Spleen (tissue), 7 donors: Measurements from ENCODE around the gene RGS6.

Experiments used
- POLR2A ChIP-seq, 3 donors: fragments of 450-650 bp; IDR thresholded peaks; one replicate each; pipeline ENCODE4 v1.5.1; 2017; ENCODE audit warnings: antibody characterized with exemption in 3 of 3, mild to moderate bottlenecking in 1 of 3
- POLR2AphosphoS5 ChIP-seq, 3 donors: sonication (generic); formaldehyde crosslinking; IDR thresholded peaks; one replicate each; pipeline ENCODE4 v1.5.1; 2017; ENCODE audit warnings: antibody characterized with exemption in 3 of 3
- TF ChIP-seq, protein P1 (sequence below), 11 experiments: fragments of 200-600 bp in 7 of 11; fragments of 450-650 bp in 4 of 11; sonication (generic) in 4 of 11; IDR thresholded peaks in 8 of 11; conservative IDR thresholded peaks in 3 of 11; 1 replicate in 7 of 11; 2 replicates in 4 of 11; pipeline versions ENCODE4 v1.4.0 to v1.8.0; 2016 to 2021; ENCODE audit warnings: antibody characterized with exemption in 11 of 11, inconsistent platforms in 4 of 11, mild to moderate bottlenecking in 1 of 11
- donor health status: DM: no; HTN: no; CAD: no; lungs with moderate emphysema.
- donor health status: DM: no; HTN: no; CAD: no.
- donor health status: DM: no; HTN: no; CAD: no.

DNA sequence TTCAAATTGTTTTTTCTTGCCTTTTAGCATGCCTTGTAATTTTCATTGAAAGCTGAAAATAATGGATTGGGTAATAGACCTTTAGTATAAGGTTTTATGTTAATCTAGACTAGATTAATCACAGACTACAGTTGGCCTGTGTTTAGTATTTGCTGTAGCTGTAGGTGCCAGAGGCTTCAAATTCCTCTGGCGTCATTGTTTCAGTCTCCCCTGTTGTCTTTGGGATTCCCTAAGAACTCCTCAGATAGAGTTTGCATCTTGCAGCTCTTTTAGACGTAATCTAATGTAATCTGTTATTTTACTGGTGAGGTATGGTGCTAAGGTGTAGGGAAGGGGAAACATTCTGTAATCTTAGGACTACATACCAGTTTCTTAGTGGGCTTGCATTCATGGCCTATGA is 113.0 kb downstream of the RGS6 start:
- TF ChIP-seq POLR2AphosphoS5 (IDR thresholded peaks at IDR 0.05) (no peak), POLR2A (IDR thresholded peaks at IDR 0.05) (no peak)
- TF ChIP-seq, protein P1, sequence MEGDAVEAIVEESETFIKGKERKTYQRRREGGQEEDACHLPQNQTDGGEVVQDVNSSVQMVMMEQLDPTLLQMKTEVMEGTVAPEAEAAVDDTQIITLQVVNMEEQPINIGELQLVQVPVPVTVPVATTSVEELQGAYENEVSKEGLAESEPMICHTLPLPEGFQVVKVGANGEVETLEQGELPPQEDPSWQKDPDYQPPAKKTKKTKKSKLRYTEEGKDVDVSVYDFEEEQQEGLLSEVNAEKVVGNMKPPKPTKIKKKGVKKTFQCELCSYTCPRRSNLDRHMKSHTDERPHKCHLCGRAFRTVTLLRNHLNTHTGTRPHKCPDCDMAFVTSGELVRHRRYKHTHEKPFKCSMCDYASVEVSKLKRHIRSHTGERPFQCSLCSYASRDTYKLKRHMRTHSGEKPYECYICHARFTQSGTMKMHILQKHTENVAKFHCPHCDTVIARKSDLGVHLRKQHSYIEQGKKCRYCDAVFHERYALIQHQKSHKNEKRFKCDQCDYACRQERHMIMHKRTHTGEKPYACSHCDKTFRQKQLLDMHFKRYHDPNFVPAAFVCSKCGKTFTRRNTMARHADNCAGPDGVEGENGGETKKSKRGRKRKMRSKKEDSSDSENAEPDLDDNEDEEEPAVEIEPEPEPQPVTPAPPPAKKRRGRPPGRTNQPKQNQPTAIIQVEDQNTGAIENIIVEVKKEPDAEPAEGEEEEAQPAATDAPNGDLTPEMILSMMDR (IDR thresholded peaks at IDR 0.05 in 8 of 11, conservative IDR thresholded peaks at IDR 0.05 in 3 of 11), result no peak
